ENCODE results near the gene HOXA2.

HOXA2 gene

GRCh38 chr7:27104341-27105058 is 2.0 kb upstream of the HOXA2 start:
- no peak for DNase-seq (ENCODE audit: low read depth)
- H3K4me3 ChIP-seq (ENCODE audit: low read depth, low read length), result no peak overlapping the region
- TF ChIP-seq, protein P1, sequence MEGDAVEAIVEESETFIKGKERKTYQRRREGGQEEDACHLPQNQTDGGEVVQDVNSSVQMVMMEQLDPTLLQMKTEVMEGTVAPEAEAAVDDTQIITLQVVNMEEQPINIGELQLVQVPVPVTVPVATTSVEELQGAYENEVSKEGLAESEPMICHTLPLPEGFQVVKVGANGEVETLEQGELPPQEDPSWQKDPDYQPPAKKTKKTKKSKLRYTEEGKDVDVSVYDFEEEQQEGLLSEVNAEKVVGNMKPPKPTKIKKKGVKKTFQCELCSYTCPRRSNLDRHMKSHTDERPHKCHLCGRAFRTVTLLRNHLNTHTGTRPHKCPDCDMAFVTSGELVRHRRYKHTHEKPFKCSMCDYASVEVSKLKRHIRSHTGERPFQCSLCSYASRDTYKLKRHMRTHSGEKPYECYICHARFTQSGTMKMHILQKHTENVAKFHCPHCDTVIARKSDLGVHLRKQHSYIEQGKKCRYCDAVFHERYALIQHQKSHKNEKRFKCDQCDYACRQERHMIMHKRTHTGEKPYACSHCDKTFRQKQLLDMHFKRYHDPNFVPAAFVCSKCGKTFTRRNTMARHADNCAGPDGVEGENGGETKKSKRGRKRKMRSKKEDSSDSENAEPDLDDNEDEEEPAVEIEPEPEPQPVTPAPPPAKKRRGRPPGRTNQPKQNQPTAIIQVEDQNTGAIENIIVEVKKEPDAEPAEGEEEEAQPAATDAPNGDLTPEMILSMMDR (IDR thresholded peaks at IDR 0.05; ENCODE audit: low read depth, low read length, missing control alignments), result no peak

GRCh38 chr7:27103489-27104226 is 1.2 kb upstream of the HOXA2 start:
- DNase-seq (ENCODE audit: low read depth), result no peak
- H3K4me3 ChIP-seq (ENCODE audit: low read depth, low read length), result no peak overlapping the region
- TF ChIP-seq, protein P1 (IDR thresholded peaks at IDR 0.05; ENCODE audit: low read depth, low read length, missing control alignments), result no peak

DNA sequence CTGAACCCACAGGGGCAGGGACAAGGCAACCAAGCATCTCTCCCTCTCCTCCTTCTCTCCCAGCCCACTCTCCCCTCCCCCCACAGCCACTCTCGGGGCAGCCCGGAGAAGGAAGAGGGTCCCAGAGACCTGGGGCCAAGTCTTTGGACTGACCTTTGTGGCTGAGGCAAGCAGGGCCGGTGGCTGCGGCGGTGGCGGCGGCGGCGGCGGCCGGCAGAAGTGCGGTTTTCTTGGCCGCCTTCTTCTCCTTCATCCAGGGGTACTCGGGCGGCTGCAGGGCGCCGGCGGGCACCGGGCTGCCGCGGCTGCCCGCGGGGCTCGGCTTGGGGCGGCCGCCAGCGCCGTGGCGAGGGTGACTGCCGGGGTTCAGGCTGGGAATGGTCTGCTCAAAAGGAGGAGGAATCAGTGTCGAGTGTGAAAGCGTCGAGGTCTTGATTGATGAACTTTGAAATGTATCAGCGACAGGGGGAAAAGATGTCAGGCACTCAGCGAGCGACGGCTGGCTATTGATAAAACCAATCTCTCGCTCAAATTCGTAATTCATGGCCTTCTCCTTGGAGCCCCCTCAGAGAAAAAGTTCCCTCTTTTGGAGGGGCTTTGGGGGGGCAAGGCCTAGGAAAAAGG is 414 bp downstream of the HOXA2 start:
- TF ChIP-seq, protein P1 (IDR thresholded peaks at IDR 0.05; ENCODE audit: low read depth, low read length, missing control alignments), result no peak
- DNase-seq (ENCODE audit: low read depth), result no peak
- H3K4me3 ChIP-seq (ENCODE audit: low read depth, low read length), result no peak overlapping the region

DNA sequence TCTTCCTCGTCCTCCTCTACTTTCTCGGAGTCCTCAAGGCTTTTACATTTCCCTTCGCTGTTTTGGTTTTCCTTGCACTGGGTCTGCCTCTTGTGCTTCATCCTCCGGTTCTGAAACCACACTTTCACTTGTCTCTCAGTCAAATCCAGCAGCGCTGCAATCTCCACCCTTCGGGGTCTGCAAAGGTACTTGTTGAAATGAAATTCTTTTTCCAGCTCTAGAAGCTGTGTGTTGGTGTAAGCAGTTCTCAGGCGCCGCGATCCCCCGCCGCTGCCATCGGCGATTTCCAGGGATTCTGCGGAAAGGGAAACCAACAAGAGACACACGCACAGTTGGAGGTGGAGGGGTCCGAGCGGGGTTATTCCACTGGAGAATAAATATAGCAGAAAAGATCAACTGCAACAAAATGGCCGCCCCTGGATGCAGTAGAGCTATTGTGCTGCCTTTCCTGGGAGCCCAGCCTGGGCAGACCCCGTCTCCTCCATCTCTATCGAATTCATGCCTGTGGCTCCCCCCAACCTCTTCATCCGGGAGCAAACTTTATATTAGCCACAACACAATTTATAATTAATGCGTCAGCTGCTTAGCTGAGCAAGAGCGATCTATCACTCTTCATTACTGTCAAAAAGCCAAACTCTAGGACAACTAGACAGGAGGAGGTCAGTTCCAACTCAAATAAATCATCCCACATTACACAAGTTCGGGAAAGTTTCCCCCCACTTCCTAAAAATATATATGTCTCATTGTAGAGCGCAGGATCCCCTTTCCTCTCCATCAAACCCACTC is 1.1 kb downstream of the HOXA2 start:
- H3K4me3 ChIP-seq (ENCODE audit: low read depth, low read length), result no peak overlapping the region
- TF ChIP-seq, protein P1 (IDR thresholded peaks at IDR 0.05; ENCODE audit: low read depth, low read length, missing control alignments), result no peak
- DNase-seq (ENCODE audit: low read depth), result no peak

GRCh38 chr7:27100694-27101170 is 1.8 kb downstream of the HOXA2 start:
- DNase-seq (ENCODE audit: low read depth), result no peak
- no peak overlapping the region for H3K4me3 ChIP-seq (ENCODE audit: low read depth, low read length)
- TF ChIP-seq, protein P1 (IDR thresholded peaks at IDR 0.05; ENCODE audit: low read depth, low read length, missing control alignments), result no peak

GRCh38 chr7:27099453-27100370 is 2.8 kb downstream of the HOXA2 start:
- TF ChIP-seq, protein P1 (IDR thresholded peaks at IDR 0.05; ENCODE audit: low read depth, low read length, missing control alignments), result no peak
- no peak overlapping the region for H3K4me3 ChIP-seq (ENCODE audit: low read depth, low read length)
- DNase-seq (ENCODE audit: low read depth), result no peak

Measured in GM12864 (cell line).